Stimulated activated CD4-positive, alpha-beta T cell treated with anti-CD3 and anti-CD28 coated beads, Interleukin-4, amount 100 ng/mL, for 24 hours (primary cell): ENCODE data around the gene TMPRSS5.
"Not testable (repeated sequence)": the region's sequence is repeated elsewhere in the genome, so short reads cannot be mapped to it uniquely, and the experiment has no call there.

Experiments used
- DNase-seq: peaks from one replicate; pipeline ENCODE4 v3.0.0-alpha.2; 2020

TMPRSS5 gene

GRCh38 chr11:113697111-113697510, 9.0 kb downstream of the TMPRSS5 start:
- DNase-seq = no peak

DNA sequence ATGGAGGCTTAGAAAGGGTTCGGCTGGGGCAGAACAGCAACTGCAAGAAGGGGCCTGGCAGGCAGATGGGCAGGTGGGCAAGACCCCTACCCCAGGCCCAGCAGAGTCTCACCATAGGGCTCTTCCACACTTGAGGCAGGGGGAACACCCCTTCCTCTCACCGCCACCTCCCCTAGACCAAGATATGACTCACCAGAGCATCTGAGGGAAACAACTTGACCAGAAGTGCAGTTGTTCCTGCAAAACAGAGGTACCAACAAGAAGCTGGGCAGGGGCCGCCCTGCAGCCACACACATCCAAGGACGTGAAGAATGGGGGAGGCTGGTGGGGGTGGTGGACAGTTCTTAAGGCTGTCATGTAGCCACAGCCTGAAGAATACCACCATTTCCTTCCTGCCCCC, 10.9 kb downstream of the TMPRSS5 start:
- DNase-seq = no peak

DNA sequence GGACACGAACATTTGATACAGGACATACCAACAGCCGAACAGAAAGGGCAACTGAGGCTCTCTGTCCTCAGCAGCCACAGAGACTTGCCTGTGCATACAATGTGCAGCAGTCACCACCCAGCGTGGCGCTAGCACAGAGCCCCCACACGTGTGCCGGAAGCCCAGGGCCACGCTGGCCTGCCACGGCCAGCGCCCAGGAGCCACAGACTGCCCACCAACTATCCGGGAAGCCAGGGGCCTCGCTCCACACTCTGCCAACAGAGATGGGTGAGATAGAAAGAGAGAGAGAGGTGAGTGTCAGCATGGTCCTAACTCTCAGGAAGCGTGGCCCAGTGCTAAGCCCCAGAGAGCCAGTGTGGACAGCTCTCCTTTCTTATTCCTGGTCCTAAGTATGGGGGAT, 11.7 kb downstream of the TMPRSS5 start:
- DNase-seq = no peak

GRCh38 chr11:113693030-113693429, 13.1 kb downstream of the TMPRSS5 start:
- DNase-seq = no peak

DNA sequence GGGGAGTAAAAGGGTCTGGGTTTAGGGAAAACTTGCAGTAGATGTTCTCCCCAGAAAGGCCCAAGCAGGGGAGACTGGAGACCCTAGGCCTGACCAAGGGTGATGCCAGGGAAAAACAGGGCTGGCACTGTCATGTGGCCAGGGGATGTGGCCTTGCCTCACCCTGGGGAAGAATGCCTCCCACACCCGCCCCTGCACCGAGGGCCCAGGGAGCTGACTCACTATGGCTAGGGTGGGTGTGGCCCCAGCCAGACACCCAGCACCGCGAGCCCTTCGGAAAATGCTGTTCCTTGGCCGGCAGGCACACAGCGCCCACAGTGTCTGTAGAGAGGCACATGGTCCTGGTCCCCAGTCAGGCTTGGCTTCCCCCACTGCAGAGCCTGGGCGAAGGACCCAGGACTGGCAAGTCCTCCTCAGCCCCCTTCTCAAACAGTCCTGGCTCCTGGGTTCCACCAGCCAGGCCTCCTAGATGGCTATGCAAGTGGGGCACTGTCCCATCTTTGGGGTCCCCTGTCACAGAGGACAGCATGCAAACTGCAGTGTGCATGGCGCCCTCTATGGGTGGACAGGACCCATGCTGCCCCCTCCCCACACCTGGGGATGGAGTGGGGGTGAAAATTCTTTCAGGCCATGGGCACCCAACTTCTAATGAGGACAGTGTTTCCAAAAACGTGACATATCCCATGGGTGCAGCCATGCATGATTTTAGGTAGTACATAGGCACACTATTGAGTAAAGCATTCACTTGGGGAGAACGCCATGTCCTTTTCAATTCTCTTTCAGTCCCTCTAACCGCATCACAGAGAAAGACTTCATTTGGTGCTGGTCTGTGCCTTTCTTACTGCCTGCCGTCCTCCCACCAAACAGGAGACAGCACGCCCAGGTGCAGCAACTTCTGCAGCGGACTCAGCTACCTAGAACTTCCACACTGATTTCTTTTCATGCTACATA, 15.2 kb downstream of the TMPRSS5 start:
- DNase-seq = no peak

DNA sequence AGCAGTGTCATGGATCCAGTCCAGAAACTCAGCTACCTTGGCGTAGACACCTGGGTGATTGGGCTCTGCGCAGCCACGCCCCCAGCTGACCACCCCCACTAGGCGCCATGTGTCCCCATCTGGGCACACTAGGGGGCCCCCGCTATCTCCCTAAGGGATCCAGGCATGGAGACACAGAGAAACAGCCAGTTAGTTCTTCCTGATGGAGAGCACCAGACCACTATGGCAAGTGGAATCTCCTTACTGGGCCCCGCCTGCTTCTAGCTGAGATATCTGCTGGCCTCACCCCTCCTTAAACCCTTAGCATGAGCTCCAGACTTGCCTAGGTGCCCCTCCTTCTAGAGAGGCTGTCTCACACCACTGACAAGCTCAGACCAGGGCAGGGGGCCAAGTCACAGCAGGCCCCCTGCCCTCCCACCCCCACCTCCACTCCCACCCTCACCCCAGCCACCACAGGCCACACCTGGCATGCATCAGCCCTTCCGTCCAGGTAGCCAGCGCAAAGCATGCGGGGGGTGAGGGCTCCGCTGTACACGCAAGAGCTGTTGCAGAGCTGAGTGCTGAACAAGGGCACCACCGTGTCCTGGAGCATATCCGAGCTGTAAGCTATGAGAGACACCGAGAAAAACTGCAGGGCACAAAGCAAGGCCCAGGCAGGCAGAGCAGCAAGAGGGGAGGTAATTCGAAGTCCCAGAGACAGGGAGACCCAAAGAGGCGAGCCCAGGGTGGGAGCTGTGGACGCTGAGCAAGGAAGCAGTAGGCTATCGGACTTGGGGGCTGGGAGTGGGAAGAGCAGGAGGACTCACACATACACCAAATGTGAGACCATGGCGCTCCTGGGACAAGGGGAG, 16.1 kb downstream of the TMPRSS5 start:
- DNase-seq = no peak

GRCh38 chr11:113685654-113686359, 20.3 kb downstream of the TMPRSS5 start:
- no peak for DNase-seq

DNA sequence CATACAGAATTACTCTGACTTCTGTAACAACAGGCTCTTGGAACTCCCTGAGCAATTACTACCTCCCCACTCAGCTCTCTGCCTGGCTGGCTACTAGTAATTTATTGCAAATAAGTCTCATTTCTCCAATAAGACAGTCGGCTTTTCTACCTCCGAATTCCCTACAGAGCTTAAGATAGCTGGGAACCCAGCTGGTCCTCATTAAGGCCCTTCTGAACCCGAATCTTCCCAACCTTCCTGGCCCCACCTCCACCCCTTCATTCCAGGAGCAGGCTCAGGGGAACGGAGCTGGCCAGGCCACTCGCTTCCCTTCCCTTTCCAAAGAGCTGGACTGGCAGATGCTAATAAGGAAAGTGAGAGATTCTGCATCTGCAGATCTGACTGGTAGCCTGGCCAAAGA, 21.6 kb downstream of the TMPRSS5 start:
- DNase-seq = no peak

- DNase-seq = no peak
These were observed 22.5 kb downstream of the TMPRSS5 start for GRCh38 chr11:113683481-113684046.

- no peak for DNase-seq
These were observed 24.2 kb downstream of the TMPRSS5 start for GRCh38 chr11:113681711-113682413.

DNA sequence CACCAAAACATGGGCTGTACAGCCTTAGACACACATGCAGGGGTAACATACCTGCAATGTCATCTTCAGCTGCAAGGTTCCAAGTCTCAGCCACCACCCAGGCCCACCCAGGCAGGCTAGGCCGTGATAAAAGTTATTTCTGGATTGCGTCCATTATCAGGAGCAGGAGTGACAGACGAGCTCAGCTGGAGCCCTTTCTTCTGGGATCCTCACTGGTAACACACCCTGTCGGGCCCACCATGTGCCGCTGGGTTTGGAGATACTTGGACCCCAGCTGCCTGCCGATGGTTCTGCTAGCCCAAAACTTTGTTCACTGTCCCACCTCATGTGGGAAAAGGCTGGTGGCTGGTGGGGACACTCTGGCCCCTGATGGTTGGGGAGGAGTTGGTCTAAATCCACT, 24.8 kb downstream of the TMPRSS5 start:
- DNase-seq = no peak

- DNase-seq = no peak
These were observed 28.4 kb downstream of the TMPRSS5 start for GRCh38 chr11:113677685-113678084.

GRCh38 chr11:113675565-113675964, 30.5 kb downstream of the TMPRSS5 start:
- no peak for DNase-seq

GRCh38 chr11:113675003-113675561, 31.0 kb downstream of the TMPRSS5 start:
- DNase-seq = no peak

DNA sequence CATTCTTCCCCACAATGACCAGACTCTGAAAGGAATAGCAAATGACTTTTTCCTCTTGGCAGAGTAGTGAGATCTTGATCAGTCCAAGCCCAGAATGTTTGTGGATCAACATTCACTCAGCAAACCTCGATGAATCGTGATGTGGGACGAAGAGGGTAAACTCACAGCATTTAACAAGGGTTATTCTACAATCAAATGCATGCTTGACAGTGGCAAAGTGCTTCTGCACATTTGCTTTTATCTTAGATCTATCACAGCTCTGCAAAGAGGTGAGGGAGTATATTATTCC, 31.8 kb downstream of the TMPRSS5 start:
- DNase-seq = no peak

GRCh38 chr11:113673550-113674396, 32.3 kb downstream of the TMPRSS5 start:
- no peak for DNase-seq

GRCh38 chr11:113671914-113672313, 34.2 kb downstream of the TMPRSS5 start:
- DNase-seq = not testable (repeated sequence)

GRCh38 chr11:113670831-113671215, 35.3 kb downstream of the TMPRSS5 start:
- DNase-seq = no peak

- no peak for DNase-seq
These were observed 35.8 kb downstream of the TMPRSS5 start for GRCh38 chr11:113670149-113670830.

DNA sequence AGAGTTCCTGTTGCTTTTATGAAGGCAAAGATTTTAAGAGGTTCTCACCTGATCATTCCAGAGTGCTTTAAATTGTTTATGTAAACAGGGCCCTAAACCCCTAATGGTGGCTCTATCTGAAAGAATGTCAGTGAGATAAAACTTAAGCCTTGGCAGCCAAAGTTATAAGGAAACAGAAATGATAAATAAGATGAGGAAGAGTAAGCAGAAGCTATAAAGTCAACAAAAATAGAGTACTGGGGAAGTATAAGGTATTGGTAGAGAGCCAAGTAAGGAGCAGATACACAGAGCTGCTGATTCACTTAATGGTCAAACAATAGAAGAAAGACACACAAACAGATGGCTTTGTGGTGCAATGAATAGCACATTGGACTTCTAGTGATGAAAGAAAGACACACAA, 37.9 kb downstream of the TMPRSS5 start:
- no peak for DNase-seq

DNA sequence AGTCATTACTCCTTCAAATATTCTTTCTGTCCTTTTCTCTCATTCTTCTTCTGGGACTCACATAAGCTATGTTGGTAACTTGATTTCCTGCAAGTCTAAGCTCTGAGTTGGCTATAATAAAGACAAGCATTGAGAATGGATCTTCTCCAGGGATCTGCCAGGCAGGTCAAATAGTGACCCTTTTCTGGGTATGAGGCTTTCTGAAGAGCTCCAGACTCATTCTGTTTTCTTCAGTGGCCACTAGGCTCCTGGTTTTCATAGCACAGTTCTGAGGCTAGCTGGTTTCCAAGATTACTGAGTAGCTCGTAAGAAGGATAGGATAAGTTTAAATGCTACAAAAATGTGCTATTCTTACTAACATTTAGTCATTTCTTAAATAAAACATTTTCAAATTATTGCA, 38.3 kb downstream of the TMPRSS5 start:
- no peak for DNase-seq
